Measurements from ENCODE around the gene RNU6-9. TPM values are rescaled to one million over a fixed set of nuclear protein-coding genes. Genes with fewer than 3 reads are reported as not detected.

The RNU6-9 gene
- total RNA-seq, 4 donors from 2014 or later: not detected

GRCh38 chr19:867855-868457 is 25.3 kb upstream of the RNU6-9 start:
- no peaks in the 10 kb centered on the region for H3K9me3 ChIP-seq
- no peaks in the 10 kb centered on the region for H3K27me3 ChIP-seq
- H3K4me1 ChIP-seq: peaks cover 5 to 19% of the 10 kb centered on the region in 2 donors
- intact Hi-C loops (cut with DNase I; ENCODE audit: low total_unique reads): loop anchor here (5.0 to 10.0 kb wide), 2 partner anchors 49 to 117 kb away; partner anchors contain the start of genes KISS1R and WDR18
- H3K36me3 ChIP-seq: no peaks in the 10 kb centered on the region
- H3K4me3 ChIP-seq: no peak overlapping the region
- no peak for TF ChIP-seq POLR2A (IDR thresholded peaks at IDR 0.05)
- TF ChIP-seq, protein P1, sequence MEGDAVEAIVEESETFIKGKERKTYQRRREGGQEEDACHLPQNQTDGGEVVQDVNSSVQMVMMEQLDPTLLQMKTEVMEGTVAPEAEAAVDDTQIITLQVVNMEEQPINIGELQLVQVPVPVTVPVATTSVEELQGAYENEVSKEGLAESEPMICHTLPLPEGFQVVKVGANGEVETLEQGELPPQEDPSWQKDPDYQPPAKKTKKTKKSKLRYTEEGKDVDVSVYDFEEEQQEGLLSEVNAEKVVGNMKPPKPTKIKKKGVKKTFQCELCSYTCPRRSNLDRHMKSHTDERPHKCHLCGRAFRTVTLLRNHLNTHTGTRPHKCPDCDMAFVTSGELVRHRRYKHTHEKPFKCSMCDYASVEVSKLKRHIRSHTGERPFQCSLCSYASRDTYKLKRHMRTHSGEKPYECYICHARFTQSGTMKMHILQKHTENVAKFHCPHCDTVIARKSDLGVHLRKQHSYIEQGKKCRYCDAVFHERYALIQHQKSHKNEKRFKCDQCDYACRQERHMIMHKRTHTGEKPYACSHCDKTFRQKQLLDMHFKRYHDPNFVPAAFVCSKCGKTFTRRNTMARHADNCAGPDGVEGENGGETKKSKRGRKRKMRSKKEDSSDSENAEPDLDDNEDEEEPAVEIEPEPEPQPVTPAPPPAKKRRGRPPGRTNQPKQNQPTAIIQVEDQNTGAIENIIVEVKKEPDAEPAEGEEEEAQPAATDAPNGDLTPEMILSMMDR (IDR thresholded peaks at IDR 0.05): no peak
- no peak for DNase-seq
- no peak overlapping the region for H3K27ac ChIP-seq

- Histone ChIP-seq H3K9me3 (no peaks in the 10 kb centered on the region), H3K27me3 (no peaks in the 10 kb centered on the region), H3K4me3 (no peak overlapping the region), H3K27ac (peak overlapping the region; percentile 92 to 96), H3K4me1 (peaks cover 5 to 17% of the 10 kb centered on the region in 2 donors), H3K36me3 (no peaks in the 10 kb centered on the region)
- TF ChIP-seq, protein P1 (IDR thresholded peaks at IDR 0.05): no peak
- no peak for TF ChIP-seq POLR2A (IDR thresholded peaks at IDR 0.05)
- intact Hi-C loops (cut with DNase I; ENCODE audit: low total_unique reads): loop anchor here (5.0 to 10.0 kb wide), 2 partner anchors 49 to 116 kb away; partner anchors contain the start of genes KISS1R and WDR18
- no peak for DNase-seq
These were observed 24.6 kb upstream of the RNU6-9 start for GRCh38 chr19:868458-869244.

GRCh38 chr19:869245-870177 is 23.8 kb upstream of the RNU6-9 start:
- no peak overlapping the region for H3K4me3 ChIP-seq
- H3K27ac ChIP-seq: peak overlapping the region; percentile 92 to 96
- H3K9me3 ChIP-seq: no peaks in the 10 kb centered on the region
- no peaks in the 10 kb centered on the region for H3K36me3 ChIP-seq
- intact Hi-C loops (cut with DNase I; ENCODE audit: low total_unique reads): loop anchor here (5.0 to 10.0 kb wide), 2 partner anchors 48 to 115 kb away; partner anchors contain the start of genes KISS1R and WDR18
- no peaks in the 10 kb centered on the region for H3K27me3 ChIP-seq
- TF ChIP-seq POLR2A (IDR thresholded peaks at IDR 0.05): no peak
- TF ChIP-seq, protein P1 (IDR thresholded peaks at IDR 0.05): no peak
- peak; percentile 94 for DNase-seq
- peaks cover 5 to 17% of the 10 kb centered on the region in 2 donors for H3K4me1 ChIP-seq

DNA sequence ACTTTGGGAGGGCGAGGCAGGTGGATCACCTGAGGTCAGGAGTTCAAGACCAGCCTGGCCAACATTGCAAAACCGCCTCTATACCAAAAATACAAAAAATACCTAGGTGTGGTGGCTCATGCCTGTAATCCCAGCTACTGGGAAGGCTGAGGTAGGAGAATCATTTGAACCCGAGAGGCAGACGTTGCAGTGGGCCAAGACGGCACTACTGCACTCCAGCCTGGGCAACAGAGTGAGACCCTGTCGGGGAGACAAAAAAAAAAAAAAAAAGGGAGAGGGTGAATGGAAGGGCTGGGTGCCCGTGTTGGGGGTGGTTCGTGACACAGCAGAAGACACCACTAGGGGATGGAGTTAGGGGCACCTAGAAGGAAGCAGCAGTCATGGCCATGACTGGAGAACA is 23.0 kb upstream of the RNU6-9 start:
- no peaks in the 10 kb centered on the region for H3K9me3 ChIP-seq
- H3K36me3 ChIP-seq: no peaks in the 10 kb centered on the region
- no peak for TF ChIP-seq POLR2A (IDR thresholded peaks at IDR 0.05)
- TF ChIP-seq, protein P1 (IDR thresholded peaks at IDR 0.05): no peak
- peak overlapping the region; percentile 92 to 96 for H3K27ac ChIP-seq
- intact Hi-C loops (cut with DNase I; ENCODE audit: low total_unique reads): no loop called here
- H3K4me1 ChIP-seq: peaks cover 5 to 17% of the 10 kb centered on the region in 2 donors
- H3K27me3 ChIP-seq: no peaks in the 10 kb centered on the region
- DNase-seq: no peak
- H3K4me3 ChIP-seq: no peak overlapping the region

Measured in uterus (tissue), 4 donors.